ENCODE results near the gene MYL5. TPM values are rescaled to one million over a fixed set of nuclear protein-coding genes. Genes with fewer than 3 reads are reported as not detected.

Gene MYL5, protein sequence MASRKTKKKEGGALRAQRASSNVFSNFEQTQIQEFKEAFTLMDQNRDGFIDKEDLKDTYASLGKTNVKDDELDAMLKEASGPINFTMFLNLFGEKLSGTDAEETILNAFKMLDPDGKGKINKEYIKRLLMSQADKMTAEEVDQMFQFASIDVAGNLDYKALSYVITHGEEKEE
- total RNA-seq: 10 to 100 TPM in 1 of 2 donors, 1 to 10 TPM in 1; 7.9 to 12.4 TPM
- long read RNA-seq, donor 1, partial matches to known transcripts: 0 of 2 reads
- long read RNA-seq, donor 1, other reads (novel, unspliced or antisense): 2 of 2 reads
- long read RNA-seq, donor 2, partial matches to known transcripts: 0 of 4 reads
- long read RNA-seq, donor 2, other reads (novel, unspliced or antisense): 4 of 4 reads

GRCh38 chr4:674172-675035 lies at the start of gene MYL5, which contains the start of gene ATP5ME:
MYL5 (plus strand) TSS chr4:674542; CDS start chr4:678027, 3,485 bp downstream.
ATP5ME (minus strand) TSS chr4:674276; CDS start chr4:674247, 29 bp downstream.
- intact Hi-C loops (cut with DNase I): no loop called here

DNA sequence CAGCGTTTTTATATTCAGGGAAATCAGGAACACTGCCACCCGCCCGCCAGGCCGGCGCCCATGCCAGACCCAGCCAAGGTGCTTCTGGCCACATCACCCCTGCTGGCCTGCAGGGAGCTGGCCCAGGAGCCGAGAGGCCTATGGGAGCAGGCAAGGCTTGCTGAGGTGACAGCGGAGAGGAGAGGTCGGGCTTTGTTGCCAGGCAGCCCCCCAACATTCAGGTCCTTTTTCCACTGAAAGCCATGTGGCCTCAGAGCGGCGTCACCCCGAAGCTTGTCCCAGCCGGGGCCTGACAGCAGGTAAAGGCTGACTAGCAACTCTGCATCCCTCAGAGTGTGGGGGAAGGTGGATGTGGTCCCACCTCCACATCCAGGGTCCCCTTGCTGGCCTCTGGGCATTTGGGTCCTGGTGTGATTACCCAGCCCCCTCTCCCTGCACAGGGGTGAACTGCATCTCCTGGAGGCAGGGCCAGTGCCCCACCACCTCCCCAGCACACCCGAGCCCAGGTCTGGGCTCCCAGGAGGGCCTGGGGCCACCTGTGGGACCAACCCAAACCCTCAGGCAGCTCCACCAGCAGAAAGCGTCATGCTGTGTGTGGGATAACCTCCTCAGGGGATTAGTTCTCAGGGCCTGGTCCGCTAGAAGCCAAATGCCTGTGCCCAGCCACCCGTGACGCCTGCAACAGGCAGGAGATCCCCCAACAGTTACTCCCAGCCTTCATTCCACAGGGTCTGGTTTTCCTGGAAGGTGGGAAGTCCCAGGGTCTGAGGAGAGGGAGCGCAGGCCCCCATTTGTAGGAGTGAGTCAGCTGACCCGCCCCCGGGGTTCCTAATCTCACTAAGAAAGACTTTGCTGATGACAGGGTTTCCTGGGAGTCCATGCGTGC lies 49.4 kb upstream of the MYL5 start, which contains the start of gene PDE6B:
TSS of gene PDE6B (plus strand) at position 869 of the 886 bp plus-strand sequence. CDS start 54 bp downstream, outside the sequence.
- intact Hi-C loops (cut with DNase I): no loop called here
- peak; percentile 71 for DNase-seq (ENCODE audit: low spot score)

More at GRCh38 chr4:674172-675035, at the start of gene MYL5, which contains the start of gene ATP5ME:
- peak; percentile 99 for DNase-seq (ENCODE audit: low spot score)

DNA sequence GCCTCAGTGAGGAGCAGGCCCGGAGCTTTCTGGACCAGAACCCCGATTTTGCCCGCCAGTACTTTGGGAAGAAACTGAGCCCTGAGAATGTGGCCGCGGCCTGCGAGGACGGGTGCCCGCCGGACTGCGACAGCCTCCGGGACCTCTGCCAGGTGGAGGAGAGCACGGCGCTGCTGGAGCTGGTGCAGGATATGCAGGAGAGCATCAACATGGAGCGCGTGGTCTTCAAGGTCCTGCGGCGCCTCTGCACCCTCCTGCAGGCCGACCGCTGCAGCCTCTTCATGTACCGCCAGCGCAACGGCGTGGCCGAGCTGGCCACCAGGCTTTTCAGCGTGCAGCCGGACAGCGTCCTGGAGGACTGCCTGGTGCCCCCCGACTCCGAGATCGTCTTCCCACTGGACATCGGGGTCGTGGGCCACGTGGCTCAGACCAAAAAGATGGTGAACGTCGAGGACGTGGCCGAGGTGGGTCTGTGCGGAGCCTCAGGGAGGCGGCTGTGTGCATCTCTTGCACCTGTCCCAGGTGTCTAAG lies 48.6 kb upstream of the MYL5 start:
- peak; percentile 49 for DNase-seq (ENCODE audit: low spot score)
- intact Hi-C loops (cut with DNase I): no loop called here

DNA sequence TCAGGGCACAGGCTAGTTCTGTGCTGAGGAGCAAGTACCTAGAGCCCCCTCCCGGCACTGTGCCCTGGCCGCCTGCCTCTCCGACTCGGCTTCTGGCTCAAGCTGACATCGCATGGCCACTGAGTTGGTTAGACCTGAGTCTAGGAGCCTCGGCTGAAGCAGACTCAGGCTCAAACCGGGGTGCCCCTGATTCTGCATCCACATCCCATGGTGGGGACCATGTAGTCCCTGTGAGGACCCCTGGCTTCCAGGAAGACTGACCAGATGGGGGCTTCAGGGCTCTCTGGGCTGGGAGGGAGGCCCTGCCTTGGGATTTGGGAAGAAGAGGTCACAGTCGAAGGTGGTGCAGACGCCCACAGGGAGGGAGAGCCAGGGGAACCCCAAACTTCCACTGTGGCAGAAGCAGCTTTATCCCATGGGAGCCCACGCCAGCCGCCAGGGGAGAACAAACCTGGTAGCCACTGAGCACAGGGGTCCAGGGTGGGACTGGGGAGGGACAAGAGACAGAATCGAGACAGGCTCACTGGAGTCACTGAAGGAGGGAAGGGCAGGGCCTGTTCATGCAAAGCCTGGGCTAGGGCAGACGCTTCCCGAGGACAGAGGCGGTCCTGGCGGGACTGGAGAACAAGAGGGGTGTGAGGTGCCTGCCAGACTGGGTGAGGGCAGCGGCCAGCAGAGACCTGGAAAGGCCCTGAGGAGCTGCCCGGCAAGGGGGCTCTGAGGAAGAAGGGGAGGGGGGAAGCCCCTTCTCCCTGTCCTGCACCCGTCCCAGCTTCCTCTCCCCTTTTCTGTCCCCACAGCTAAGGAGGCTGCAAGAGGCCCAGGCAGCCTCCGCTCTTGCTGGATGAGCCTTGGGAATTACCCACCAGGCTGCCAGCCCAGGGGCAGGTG lies 47.9 kb upstream of the MYL5 start:
- DNase-seq (ENCODE audit: low spot score): peak; percentile 79
- intact Hi-C loops (cut with DNase I): no loop called here

DNA sequence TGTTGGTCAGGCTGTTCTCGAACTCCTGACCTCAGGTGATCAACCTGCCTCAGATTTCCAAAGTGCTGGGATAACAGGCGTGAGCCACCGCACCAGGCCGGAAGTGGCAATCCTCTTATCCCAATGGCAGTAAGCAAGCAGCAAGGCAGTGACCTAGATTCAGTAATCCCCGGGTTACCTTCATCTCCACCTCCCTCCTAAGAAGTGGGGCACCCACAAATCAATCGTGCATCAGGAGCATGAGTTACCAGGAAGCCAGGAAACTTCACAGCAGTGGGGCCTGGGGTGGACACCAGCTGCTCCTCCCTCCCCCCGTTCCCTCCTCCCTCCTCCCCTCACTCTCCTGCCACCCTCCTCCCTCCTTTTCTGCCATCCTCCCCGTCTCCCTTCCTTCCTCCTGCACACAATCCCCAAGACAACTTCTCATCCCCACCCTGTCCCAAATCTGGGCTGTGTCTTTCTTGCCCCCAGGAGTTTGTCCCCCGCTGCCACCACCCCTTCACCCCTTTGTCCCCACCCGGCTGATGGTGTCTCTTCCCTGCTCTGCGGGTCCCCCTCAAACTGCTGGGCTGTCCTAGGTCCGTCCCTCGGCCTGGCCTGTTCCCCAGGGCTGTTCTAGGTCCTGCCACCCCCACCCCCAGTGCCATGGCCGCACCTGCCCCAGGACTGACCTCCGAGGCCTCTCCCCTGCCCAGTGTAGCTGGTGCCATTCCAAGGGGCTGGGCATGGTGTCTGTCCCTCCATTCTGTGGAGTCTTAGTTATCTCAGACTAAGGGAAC lies 46.8 kb upstream of the MYL5 start:
- intact Hi-C loops (cut with DNase I): no loop called here

DNA sequence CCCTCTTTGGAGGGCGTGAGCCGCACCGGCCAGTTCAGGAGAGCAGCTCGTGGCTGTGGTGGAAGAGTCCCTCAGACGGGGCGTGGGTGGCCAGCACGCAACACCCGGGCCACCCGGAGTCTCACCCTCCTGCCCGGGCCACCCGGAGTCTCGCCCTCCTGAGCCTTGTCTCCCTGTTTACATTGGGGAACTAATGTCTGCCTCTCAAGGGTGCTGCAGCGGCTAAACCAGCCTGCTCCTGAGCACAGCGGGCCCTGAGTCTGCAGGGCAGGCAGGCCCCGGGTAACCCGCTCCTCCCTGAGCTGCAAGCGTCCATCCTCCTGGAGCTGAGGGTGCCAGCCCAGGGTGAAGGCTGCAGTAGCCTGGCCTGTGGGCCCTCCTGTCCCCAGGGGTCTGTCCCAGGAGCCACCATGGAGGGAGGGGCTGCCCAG lies 46.0 kb upstream of the MYL5 start:
- intact Hi-C loops (cut with DNase I): no loop called here
- DNase-seq (ENCODE audit: low spot score): no peak

More for the DNA sequence above, 46.8 kb upstream of the MYL5 start:
- peak; percentile 61 for DNase-seq (ENCODE audit: low spot score)

DNA sequence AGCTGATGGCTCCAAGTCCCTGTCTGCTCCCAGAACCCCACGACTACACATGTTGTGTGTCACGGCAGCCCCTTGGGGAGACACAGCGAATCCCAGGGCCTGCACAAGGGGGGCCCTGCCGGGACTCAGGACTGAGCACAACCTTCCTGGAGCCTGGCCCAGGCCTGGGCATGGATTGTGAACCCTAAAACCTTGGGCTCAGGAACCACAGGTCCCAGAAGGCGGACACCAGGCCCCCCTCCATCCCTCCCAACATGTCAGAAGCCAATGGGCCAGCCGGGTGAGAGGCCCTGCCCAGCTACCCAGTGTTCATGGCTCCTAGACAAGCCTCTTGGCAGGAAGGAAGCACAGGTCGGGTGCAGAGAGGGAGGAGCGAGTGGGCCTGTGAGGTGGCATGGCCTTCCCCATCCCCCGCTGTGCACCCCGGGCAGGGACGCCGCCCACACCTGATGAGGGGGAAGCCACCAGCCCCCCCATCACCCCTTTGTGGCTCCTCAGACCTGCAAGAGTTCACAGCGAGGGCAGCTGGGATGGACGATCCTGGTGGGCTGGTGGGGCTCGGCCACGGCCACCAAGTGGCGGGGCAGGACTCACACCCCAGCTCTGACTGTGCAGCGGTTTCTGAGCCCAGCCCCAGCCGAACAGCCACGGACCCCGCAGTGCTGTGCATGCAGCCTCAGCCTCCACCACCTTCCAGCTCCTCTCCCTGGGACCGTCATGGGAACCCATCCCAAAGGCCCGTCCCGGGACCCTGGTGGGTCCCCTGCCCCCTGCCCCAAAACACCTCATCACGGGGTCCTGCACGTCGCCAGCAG lies 45.3 kb upstream of the MYL5 start:
- peak; percentile 70 for DNase-seq (ENCODE audit: low spot score)
- intact Hi-C loops (cut with DNase I): no loop called here

- no peak for DNase-seq (ENCODE audit: low spot score)
Observed at GRCh38 chr4:629636-629914, 44.8 kb upstream of the MYL5 start.

GRCh38 chr4:629915-630641 lies 44.3 kb upstream of the MYL5 start:
- peak; percentile 64 for DNase-seq (ENCODE audit: low spot score)
- intact Hi-C loops (cut with DNase I): no loop called here

More at GRCh38 chr4:629636-629914, 44.8 kb upstream of the MYL5 start:
- intact Hi-C loops (cut with DNase I): no loop called here

DNA sequence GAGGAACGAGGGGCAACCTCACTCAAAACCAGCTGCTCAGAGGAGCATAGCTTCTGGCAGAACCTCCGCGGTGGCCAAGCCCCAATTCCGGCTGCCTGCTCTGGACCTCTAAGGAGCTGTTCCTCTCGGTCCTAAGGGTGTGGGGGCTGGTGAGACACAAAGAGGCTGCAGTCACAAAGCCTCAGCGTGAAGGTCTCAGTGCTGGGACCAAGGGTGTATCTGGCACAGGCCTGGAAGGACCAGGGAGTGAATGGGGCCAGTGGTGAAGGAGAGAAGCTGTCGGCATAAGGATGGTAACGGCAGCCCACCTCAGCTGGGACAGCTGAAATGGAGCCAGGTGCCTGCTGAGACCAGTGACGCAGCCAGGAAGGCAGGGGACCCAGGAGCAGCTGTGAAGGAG lies 43.7 kb upstream of the MYL5 start:
- DNase-seq (ENCODE audit: low spot score): no peak
- intact Hi-C loops (cut with DNase I): no loop called here

DNA sequence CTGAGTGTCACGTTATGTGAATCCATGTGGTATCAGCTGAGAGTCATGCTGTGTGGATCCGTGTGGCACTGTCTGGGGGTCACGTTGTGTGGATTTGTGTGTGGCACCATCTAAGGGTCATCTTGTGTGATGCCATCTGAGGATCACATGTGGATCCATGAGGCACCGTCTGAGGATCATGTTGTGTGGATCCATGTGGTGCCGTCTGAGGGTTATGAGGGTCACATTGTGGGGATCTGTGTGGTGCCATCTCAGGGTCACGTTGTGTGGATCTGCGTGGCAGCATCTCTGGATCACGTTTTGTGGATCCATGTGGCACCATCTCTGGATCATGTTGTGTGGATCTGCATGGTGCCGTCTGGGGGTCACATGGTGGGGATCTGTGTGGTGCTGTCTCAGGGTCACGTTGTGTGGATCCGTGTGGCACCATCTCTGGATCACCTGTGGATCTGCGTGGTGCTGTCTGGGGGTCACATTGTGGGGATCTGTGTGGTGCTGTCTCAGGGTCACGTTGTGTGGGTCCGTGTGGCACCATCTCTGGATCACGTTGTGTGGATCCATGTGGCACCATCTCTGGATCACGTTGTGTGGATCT lies 42.0 kb upstream of the MYL5 start:
- intact Hi-C loops (cut with DNase I): no loop called here
- peak; percentile 46 for DNase-seq (ENCODE audit: low spot score)

- intact Hi-C loops (cut with DNase I): no loop called here
Observed at GRCh38 chr4:632926-633325, 41.4 kb upstream of the MYL5 start.

GRCh38 chr4:633406-633805 lies 40.9 kb upstream of the MYL5 start:
- intact Hi-C loops (cut with DNase I): no loop called here
- DNase-seq (ENCODE audit: low spot score): peak; percentile 20

More at GRCh38 chr4:632926-633325, 41.4 kb upstream of the MYL5 start:
- DNase-seq (ENCODE audit: low spot score): peak; percentile 15

- DNase-seq (ENCODE audit: low spot score): peak; percentile 75
- intact Hi-C loops (cut with DNase I): no loop called here
Observed at GRCh38 chr4:633976-634598, 40.3 kb upstream of the MYL5 start.

GRCh38 chr4:634599-634985 lies 39.8 kb upstream of the MYL5 start:
- peak; percentile 66 for DNase-seq (ENCODE audit: low spot score)
- intact Hi-C loops (cut with DNase I): no loop called here
